Stimulated activated CD8-positive, alpha-beta memory T cell treated with anti-CD3 and anti-CD28 coated beads, Interleukin-15, amount 100 ng/mL, for 24 hours (primary cell): Measurements from ENCODE around the gene CCDC91.
"Not testable (repeated sequence)": the region's sequence is repeated elsewhere in the genome, so short reads cannot be mapped to it uniquely, and the experiment has no call there.

Experiments used
- DNase-seq: peaks from one replicate; pipeline ENCODE4 v3.0.0-alpha.2; 2020; ENCODE audit warnings: low read depth

CCDC91 gene

DNA sequence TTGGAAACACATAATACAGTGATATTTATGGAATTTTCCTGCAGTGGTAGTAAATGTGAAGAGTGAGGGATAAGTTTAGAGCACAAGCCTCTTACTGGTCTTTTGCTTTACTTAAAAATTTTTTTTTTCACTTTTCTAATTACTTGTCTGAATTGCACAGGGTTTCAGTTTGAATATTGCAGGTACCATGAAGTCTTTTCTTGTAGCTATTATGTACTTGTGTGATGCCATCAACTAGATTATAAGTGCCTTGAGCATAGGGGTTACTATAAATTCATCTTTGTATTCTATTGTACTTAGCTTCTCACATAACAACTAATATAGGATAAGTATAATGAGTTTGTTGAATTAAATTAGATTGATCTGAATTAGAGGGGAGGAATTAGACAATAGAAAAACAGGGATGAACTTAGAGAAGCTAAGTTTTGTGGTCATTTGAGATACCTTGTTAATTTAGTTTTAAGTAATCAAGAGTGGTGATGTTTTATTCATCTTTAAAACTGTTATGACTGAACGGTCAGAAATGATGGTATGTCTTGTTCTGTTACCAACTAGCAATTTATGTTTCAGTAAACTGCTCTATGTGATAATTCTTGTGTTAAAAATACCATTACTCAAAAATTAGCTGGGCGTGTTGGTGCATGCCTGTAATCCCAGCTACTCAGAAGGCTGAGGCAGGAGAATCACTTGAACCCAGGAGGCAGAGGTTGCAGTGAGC, 42.1 kb downstream of the CCDC91 start:
- no peak for DNase-seq

DNA sequence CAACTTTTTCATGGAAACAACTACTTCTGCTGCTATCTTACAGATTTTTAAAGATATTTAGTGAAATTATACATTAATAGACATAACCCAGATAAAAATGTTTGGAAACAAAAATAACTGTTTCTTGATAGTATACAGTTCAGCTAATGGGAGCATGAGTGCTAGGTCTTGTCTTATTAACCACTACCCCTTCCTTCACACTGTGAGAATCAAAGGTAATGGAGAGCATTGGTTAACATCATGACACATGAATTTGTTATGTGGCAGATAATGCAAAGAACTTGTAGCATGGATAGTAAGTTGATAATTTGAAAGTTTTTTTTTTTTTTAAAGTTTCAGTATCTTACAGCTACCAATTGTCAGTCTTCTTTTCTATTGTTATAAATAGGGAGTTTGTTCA, 44.2 kb downstream of the CCDC91 start:
- DNase-seq, result no peak

DNA sequence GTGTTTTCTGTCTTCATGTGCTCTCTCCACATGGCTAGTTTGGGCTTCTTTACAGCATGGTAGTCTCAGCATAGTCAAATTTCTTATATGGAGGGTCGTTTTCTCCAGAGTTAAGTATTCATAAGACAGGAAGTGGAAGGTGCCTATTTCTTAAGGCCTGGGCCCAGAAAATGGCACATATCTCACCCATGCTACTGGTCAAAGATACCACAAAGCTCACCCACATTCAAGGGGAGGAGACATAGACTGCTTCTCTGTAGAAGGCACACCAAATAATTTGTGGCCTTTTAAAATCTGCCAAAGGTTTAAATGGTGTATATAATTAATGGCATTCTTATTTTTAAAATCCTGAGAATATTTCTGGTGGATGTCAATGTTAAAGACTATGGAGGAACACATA, 44.8 kb downstream of the CCDC91 start:
- DNase-seq, result no peak

DNA sequence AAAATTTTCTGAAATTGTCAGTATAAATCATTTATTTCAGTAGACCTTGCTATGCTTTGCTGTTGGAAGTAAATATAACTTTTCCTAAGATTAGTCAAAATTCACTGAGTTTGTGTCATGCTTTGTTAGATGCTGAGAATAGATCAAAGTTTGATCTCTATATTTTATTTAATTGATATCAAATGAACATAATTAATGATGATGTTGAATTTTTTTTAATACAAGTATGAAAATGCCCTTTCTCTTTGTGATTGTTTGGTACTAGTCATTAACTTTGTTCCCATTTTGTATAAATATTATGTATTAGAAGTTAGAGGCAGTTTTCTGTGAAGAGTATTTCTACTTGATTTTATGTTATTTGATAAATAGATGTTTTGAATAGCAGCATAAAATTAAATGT, 45.7 kb downstream of the CCDC91 start:
- DNase-seq, result no peak

DNA sequence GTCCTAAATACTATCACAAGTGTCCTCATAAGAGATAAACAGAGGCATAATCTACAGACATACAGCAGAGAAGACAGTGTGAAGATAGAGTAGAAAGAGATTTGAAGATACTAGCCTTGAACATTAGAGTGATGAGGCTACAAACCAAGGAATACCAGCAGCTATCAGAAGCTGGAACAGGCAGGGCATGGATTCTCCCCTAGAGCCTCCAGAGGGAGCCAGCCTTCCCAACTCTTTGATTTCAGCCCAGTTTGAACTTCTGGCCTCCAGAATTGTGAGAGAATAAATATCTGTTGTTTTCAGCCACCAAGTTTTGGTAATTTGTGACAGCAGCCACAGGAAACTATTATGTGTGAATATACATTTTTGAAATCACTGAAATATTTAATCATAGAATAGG, 47.2 kb downstream of the CCDC91 start:
- no peak for DNase-seq

DNA sequence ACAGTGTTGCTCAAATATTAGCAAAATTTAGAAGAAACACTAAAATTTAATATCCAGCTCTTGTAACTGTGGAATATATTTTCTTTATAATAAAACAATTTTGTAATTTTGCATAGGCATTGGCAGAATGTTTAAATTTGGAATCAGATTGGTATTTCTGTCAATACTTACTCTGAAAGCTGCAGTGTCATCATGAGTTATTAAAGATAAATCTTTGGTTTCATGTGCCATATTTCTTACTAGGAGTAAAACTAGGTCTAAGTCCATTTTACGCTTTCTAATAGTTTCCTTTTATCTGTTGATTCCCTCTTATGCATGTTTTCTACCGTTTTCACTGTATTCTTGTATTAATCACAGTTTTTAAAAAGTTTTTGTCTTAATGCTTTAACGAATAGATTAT, 49.7 kb downstream of the CCDC91 start:
- no peak for DNase-seq

DNA sequence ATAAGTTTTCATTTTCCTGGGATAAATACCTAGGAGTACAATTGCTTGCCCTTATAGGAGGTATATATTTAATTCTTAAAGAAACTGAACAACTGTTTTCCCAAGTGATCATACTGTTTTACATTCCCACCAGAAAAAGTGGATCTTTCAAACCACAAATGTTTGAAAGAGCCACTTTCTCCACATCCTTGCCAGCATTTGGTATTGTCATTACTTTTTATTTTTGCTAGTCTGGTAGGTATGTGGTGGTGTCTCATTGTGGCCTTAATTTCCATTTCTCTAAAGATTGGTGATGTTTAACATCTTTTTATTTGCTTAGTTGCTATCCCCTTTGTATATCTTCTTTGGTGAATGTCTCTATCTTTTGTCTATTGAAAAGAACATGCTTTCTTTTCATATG, 50.6 kb downstream of the CCDC91 start:
- DNase-seq, result no peak

DNA sequence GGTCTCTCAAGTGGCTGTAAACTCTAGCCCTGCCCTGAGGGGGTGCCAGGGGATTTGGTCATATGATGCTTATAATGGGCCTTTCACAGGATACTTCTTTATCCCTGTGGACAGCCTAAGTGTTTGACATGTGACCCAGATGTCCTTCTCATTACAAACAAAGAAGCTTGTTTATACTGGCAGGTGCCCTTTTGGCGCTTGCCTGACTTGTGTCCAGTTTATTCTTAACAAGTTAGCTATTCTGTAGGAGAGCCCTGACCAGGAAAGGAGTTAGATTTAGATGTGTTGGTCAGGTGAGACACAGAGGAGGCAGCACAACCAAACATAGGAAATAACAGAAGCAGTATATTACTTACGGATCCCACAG, 51.9 kb downstream of the CCDC91 start:
- no peak for DNase-seq

DNA sequence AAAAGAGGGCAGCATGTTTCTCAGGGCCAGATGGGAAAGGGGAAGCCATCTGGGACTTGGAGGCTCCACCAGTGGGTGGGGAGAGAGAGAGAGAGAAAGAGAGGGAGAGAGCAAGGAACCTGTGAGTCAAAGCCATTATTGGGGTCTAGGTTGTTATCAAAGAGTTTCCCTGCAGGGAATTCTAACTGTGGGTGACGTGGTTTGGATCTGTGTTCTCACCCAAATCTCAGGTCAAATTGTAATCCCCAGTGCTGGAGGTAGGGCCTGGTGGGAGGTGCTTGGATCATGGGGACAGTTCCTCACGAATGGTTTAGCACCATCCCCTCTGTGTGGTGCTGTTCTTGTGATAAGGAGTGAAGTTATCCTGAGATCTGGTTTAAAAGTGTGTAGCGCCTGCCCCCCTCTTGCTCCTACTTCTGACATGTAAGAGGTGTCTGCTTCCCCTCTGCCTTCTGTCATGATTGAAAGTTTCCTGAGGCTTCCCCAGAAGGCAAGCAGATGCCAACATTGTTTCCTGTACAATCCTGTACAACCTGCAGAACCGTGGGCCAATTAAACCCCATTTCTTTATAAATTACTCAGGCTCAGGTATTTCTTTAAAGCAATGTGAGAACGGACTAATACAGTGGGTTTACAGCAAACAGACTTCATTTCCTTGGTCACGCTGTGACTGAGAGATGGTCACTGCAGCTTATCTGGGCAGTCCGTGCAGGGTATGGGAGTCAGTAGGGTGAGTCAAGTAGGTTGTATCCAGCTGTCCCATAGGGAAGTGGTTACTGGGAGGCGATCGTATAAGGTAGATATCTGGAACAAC, 52.4 kb downstream of the CCDC91 start:
- no peak for DNase-seq

DNA sequence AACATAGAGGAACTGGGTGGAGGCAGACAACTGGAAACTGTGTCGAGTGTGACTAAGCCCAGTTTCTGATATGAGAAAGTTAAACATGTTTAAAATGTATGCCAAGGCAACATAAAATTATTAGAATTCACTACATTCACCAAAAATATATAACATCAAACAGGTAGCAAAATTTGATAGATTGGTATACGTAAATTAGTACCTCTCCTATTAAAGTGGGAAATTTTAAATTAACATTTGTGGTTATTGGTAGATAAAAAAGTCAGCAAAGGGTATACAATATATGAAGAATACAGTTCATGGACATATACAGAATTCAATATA, 53.0 kb downstream of the CCDC91 start:
- no peak for DNase-seq

DNA sequence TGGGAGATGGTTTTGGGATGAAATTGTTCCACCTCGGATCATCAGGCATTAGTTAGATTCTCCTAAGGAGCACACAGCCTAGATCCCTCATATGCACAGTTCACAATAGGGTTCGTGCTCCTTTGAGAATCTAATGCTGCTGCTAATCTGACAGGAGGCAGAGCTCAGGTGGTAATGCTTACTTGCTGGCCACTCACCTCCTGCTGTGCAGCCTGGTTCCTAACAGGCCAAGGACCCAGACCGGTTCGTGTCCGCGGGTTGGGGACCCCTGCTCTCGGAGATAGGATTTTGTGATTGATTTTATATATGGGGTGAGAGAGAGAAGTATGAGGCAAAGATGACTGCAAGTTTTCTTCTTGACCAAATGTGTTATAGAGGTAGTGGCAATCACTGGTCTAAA, 57.5 kb downstream of the CCDC91 start:
- no peak for DNase-seq

DNA sequence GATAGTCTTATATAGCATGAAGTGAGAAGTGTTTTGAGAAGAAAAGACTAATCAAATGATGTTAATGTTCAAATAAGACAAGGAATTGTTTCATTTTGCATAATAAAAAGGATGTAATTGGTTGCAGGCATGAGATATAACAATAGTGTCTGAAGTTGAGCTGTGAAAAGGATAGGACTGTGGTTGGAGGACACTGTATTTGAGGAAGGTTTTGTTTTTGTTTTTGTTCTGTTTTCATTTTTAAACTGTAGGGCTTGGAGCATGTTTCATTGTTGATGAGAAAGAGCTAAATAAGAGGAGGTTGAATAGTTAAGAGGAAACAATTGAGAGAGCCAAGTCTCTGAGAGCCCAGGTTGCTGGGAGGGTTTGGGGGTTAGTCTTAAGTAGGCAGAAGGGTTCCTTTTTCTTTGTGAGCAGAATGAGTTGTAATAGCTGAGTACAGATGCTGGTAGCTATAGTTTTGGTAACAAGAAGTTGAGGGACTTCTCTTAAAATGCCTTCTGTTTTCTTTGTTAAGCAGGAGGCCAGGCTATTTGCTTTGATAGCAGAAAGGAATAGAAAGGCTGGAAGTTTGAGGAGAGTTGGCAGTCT, 58.4 kb downstream of the CCDC91 start:
- no peak for DNase-seq

DNA sequence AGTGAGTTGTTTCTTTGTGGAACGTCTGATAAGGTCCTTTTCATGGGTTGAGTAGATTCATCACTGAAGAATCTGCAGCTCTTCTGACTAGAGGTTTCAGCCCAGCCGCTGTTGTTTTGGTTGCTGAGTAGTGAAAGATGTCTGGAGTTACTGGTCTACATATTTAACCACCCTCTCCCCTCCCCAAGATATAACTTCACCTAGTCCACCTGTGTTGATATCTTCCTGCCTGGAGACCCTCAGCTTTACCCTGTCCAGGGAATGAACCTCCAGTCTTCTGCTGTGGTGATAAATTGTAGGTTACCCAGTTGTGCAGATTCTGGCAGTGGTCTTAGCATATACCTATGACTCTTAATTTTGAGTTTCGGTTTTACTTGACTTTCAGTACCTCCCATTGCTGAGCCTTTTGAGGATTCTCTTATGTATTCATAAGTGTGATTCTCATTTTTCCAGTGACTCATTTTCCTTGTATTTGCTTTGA, 62.9 kb downstream of the CCDC91 start:
- no peak for DNase-seq

DNA sequence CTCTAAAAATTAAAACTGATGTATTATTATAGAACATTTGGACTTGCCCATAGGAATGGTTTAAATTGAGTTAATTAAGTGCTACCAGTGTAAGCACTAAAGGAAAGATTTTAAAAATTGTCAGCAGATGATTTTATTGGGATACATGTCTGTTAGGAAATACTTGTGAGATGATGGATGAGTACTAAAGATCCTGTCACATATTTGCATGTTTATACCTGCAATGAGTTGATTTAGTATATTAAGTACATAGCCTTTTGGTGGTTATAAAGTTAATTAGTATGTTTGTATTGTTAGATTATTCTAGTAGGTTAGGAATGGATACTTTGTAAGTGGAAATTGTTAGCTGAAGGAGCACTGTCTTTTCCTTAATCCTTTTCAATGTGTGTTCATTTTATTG, 67.2 kb downstream of the CCDC91 start:
- DNase-seq, result no peak

DNA sequence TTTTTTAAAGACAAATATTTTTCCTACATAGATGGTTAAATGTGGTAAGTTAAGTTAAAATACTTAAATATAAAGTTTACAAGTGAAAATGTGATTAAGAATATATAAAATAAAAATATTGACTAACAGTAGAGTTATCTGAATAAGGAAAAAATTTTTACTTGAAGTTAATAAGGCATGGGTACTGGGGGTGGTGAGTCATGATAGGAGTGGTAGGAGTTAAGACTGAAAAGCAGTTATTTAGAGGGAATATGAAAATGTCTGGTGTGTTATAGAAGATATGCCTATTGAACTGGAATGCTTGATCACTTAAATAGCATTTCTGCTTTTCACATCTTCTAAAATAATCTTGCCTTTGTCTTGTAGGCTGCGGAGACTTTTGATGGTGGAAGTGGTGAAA, 68.7 kb downstream of the CCDC91 start:
- no peak for DNase-seq

DNA sequence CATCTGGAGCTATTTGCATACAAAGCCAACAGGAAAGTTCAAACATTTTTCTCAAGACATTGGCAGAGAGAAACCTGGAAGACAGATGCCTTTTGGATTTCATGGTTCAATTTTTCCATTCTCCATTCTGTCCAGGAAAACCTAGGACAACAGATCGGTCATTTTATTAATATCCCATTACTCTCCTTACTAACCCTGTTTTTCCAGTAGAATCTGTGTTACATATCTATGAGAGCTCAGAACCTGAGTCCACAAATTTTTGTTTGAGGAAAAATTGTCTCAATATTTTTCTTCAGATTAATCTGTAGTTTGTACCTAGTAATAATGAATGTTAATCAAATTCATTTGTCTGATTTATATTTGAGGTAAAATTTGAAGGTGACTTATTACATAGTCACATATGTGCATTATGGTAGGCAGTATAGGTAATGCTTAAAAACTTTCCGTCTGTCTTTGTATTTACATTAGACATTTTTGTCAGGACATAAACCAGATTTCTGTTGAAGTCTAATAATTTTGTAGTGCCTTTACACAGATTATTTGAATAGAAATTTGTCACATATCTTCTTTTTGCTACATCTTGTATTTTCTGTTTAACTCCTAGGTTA, 75.3 kb downstream of the CCDC91 start:
- DNase-seq, result no peak

DNA sequence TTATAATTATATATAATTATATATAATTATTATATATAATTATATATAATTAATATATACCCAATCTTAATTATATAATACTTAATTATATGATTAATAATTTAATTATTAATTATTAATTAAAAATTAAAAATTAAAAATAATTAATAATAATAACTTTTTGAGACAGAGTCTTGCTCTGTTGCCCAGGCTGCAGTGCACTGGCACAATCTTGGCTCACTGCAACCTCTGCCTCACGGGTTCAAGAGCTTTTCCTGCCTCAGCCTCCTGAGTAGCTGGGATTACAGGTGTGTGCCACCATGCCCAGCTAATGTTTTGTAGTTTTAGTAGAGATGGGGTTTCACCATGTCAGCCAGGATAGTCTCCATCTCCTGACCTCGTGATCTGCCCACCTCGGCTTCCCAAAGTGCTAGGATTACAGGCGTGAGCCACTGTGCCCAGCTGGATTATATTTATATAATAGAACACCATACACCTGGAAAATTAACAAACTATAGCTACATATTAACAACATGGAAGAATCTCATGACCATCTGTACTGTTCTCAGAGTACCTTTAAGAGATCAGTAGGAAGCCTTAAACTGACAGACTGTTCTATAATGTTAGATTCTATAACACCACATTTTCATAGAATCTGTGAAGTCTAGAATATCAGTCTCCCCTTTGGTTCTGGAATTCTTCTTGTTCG, 77.8 kb downstream of the CCDC91 start:
- not testable (repeated sequence) for DNase-seq

DNA sequence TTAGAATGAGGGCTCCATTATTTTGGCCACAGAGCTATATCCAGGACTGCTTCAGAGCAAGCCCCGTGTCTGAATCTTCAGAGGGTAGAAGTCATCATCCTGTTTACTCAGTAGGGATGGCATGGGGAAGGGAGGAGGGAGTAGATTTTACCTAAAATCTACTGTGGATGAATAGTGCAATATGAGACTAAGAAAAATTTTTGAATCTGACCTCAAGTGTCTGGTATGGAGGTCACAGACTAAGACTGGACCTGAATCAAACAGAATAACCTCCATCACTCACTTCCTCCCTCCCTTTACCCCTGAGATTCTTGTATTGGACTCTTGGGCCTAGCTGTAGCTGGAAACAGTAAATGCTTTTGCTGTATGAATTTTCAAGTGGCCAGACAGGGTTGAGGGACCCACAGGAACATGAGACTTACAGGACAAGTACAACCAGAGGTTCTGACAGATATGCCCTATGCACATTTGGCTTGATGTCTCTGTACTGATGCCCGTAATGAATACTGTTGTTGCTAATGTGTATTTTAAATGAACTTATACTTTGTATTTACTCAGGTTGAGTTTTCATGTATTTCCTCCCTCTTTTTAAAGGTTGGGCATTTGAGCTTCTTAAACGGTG, 78.5 kb downstream of the CCDC91 start:
- no peak for DNase-seq

DNA sequence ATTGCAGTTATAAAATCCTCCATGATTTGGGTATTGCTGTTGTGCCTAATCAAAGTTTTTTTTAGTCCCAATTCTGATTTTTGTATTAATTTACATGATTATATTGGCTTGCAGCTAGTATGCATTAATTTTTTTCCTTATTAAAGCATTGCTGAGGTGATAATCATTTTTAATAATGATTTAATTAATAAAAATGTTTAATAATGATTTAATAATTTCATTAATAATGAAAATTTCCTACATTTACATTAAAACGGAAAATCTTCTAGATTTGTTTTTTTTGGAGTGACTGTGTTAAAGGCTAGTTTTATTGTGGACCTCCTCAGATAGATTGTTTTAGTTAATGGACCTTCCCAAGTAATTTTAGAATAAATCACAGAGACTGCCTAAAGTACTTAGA, 79.6 kb downstream of the CCDC91 start:
- no peak for DNase-seq

DNA sequence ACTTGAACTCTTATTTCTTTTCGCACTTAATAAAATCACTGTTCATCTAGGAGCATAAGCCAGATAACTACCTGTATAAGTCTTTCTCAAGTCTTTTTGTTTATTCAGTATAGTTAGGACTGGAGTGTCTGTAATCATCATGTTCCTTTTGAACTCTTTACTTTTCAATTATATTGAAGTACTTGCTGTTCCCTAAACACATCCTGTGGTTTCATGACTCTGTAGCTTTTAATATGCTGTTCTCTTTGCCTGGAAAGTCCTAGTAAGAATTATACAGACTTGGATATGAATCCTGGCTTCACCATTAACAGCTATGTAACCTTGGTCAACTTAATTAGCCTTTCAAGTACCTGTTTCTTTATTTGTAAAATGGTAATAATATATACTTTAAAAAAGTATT, 88.2 kb downstream of the CCDC91 start:
- no peak for DNase-seq

DNA sequence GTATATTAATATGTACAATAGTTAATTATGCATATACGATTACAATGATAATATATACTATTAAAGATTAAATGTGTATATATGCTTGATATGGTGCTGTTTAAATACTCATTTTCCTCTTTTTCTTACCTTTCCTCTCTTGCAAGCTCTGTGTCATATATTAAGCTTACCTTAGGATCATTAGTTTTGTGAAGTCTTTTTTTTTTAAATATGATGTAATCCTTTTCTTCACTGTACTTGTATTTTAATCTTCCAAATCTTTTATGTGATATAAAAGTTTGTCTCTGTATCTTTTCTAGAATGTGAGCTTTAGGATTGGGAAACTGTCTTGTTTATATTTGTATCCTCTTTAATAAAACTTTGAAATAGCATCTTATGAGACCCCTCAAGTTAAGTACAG, 88.7 kb downstream of the CCDC91 start:
- DNase-seq, result no peak

DNA sequence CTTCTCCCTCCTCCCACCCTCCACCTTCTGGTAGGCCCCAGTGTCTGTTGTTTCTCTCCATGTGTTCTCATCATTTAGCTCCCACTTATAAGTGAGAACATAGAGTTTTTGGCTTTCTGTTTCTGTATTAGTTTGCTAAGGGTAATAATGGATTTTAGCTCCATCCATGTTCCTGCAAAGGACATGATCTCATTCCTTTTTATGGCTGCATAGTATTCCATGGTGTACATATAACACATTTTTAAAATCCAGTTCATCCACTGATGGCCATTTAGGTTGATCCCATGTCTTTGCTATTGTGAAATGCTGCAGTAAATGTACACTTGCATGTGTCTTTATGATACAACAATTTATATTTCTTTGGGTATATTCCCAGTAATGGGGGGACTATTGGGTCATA, 96.1 kb downstream of the CCDC91 start:
- no peak for DNase-seq
